NCI-H1092 (cell line): ENCODE measurements around the gene PAPLN.

Source experiments
- DNase-seq: peaks from one replicate; lab custom pipeline; 2025; lab: John Stamatoyannopoulos, UW

PAPLN gene

DNA sequence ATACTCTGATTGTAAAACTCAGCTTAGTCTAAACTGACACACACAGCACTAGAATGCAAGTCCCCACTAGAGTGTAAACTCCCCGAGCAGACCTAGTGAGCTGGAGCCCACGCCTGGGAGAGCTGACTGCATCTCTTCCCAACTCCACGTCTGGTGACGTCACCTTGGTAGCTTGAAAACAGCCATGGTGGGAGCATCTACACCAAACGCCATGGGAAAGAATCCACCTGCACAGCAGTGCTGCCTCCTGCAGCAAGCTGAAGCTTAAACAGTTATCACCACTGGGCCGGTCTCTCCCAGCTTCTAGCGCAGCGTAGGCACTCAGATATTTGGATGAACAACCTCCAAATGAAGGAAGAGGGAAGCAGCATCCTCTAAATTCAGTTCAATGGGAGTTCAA is 4.3 kb upstream of the PAPLN start:
- DNase-seq, result no peak

- DNase-seq, result no peak
Observed at GRCh38 chr14:73233564-73233963, 3.7 kb upstream of the PAPLN start.

GRCh38 chr14:73234029-73234428 is 3.3 kb upstream of the PAPLN start:
- DNase-seq, result no peak

GRCh38 chr14:73234586-73235394 is 2.5 kb upstream of the PAPLN start:
- DNase-seq, result no peak

GRCh38 chr14:73235531-73236155 is 1.7 kb upstream of the PAPLN start:
- no peak for DNase-seq

DNA sequence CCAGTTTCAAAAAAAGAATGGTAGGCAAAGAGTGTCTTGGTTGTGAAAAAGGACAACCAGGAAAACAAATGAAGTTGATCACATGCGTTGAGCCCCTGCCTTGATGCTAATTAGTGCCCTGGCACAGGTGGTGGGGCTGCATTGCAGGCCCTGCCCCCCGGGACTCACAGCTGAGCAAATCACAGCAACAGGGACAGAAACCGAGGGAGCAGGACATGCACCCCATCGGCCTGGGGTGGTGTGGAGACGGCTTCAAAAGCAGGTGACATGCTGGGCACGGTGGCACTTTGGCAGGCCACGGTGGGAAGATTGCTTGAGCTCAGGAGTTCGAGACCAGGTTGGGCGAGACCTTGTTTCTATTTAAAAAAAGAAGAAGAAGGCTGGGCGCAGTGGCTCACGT is 1.1 kb upstream of the PAPLN start:
- no peak for DNase-seq

GRCh38 chr14:73236752-73237218 is 521 bp upstream of the PAPLN start:
- DNase-seq, result no peak

- DNase-seq, result no peak
Observed at GRCh38 chr14:73237786-73238423, 599 bp downstream of the PAPLN start.

DNA sequence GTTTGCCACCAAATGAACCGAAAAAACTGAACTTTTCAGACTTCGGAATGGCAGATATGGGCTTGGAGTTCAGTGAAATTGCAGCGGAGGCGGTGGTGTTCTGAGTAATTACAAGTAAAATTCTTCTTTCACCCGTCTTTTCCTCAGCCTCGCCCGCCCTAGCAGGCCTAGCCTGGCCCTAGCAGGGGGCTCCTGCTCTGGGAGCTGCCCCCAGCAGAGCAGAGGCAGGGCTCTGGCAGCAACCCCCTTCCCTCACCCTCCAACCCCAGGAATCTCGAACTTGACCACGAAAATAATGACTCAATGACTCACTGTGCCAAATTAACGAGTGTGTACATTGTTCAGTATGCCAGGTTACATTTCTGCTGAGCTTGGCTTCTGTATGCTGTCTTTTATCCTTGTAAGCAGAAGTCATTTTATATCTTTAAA is 1.1 kb downstream of the PAPLN start:
- DNase-seq, result no peak

DNA sequence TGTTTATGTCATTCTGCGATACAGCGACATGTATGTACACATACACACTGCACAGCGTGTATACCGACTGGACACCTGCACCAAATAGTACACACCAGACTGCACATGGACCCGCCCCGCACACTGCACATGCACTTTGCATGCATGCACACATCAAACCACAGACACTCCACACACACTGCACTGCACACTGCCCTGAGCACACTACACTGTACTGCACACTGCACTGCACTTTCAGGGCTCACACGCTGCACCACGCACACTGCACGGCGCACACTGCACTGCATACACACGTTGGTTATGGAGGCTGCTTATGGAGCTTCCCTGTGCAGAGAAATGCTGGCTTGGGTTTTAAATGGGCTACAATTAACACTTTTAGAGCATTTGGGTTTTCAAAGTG is 1.6 kb downstream of the PAPLN start:
- no peak for DNase-seq

GRCh38 chr14:73239393-73240241 is 2.3 kb downstream of the PAPLN start:
- no peak for DNase-seq

DNA sequence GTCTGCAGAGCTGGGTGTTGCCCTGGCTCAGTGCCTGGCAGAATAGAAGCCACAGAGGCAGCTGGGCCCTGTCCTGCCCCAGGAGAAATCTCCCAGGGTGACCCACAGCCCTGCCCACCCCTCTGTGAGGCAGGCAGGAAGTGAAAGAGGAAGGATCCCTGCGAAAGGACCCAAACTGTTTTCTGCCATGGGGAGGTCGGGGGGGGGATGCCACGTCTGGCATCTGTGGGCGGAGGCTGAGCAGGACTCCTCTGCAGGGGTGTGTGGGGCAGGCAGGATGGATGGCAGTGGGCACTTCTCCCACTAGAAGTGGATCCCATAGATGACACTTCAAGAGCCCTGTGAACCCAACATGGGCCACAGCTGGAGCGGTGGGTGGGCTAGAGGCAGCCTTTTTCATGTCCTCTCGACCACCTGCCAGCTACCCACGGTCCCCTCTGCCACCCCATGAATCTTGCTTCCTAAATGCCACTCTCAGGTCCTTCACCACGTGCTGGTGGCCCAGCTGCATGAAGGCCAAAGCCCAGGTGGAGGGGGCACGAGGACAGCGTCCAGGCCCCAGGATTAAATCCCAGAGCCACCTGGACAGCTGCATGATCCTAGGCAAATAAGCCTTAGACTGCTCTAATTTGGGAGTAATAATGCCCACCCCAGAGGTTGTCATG is 3.6 kb downstream of the PAPLN start:
- DNase-seq, result no peak

DNA sequence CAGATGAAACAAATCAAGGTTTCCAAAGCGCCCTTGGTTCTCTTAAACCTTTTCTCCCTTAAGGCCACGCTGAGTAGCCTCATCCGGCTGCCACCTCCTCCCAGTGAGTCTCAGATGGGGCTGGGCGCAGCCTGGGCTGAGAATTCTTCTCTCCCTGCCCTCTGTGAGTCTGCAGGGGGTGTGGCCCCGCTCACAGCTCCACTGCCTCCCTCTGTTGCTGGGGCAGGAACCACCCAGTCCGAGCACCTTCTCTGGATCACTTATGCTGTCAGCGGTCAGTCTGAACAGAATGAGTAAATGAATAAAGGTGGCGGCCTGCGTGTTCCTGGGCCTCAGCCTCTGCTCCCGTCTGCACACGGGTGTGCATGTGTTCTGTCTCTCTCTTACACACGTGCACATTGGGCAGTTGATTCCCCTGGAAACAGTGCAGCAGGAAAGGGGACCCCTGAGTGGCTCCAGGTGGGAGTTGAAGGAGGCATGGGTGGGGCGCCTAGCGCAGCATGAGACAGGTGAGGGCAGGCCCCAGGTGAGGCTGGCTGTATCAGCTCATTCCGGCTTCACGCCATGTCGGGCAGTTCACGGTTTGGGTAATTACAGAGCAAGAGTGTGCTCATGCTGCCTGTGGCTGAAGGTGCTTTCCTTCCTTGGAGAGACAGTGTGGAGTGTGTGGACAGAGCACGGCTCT is 4.3 kb downstream of the PAPLN start:
- no peak for DNase-seq

GRCh38 chr14:73242357-73242901 is 5.1 kb downstream of the PAPLN start:
- DNase-seq, result no peak

- DNase-seq, result no peak
Observed at GRCh38 chr14:73243341-73243740, 6.0 kb downstream of the PAPLN start.

DNA sequence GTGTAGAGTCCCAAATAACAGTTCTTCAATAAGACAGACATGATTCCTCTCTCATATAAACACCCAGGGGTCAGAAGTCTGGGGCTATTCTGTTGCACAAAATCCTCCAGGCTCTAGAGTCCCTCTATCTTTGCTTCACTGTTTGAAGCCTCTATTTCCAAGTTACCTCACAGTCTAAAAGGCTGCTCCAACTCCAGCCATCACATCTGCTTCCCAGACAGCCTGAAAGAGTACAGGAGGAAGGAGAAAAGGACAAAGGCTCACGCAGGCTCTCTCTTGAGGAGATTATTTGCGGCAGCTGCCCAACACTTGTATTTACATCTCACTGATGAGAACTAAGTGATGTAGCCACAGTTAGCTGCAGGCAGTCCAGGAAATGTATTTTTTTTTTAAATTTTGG is 6.4 kb downstream of the PAPLN start:
- DNase-seq, result no peak

DNA sequence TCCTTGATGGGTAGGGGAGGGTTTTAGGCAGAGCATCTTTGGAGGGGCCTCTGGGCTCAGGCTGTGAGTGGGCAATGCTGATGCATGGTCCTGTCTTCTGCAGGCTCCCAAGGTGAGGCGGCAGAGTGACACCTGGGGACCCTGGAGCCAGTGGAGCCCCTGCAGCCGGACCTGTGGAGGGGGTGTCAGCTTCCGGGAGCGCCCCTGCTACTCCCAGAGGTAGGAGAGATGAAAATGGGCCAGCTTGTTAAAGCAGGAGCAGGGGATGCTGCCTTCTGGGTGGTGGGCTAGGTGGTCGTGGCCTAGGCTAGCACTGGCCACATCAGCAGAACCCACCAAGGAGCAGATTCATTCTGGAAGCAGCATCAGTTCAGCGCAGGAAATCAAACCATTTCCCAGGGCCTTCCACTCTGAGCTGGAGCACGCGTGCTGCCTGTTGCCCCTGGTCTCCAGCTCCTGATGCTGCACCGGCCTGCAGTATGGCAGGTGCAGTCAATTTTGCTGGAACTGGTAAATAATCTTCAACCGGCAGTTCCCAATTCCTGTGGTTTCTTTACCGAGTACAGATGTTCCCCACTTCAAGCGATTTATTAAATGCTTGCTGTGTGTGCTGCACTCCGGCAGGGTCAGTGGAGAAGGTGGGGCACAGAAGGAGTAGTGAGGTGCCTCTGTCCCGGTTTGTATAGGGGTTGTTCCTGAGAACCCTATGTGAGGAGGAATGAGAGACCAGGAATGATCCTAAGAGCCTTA is 7.4 kb downstream of the PAPLN start:
- DNase-seq, result no peak

DNA sequence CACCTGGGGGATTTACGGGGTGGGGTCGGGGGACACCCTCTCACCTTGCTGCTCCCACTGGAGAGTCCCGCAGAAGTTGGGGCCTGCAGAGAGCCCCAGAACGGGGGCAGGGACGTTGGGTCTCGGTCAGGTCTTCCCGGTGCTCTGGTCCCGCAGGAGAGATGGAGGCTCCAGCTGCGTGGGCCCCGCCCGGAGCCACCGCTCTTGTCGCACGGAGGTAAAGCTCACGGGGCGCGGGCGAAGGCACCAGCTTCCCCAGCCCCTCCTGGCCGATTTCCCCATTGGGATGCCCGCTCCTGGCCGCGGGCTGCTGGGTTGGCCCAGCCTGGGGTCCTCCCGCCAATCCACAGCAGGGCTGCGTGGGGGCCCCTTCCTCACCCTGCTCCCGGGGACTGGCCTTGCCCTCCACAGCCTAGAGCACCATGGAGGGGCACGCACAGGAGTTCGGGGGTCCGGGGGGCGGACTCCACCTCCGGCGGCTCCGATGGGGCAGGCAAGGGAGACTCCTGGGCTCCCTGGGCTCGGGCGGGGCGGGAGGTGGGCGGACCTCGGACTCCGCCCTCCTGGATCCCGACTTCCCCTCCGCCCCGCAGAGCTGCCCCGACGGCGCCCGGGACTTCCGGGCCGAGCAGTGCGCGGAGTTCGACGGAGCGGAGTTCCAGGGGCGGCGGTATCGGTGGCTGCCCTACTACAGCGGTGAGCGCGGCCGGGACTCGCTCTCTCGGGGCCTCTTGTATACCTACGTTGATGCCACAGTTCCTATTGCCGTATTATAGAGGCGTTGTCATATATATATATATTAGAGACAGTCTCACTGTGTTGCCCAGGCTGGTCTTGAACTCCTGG is 8.4 kb downstream of the PAPLN start:
- DNase-seq, result no peak
